Activated CD4-positive, alpha-beta T cell treated with anti-CD3 and anti-CD28 coated beads, Interleukin-2, amount 10 ng/mL, durations not matched to agents 24 days and 14 days (primary cell): ENCODE measurements around the gene IGSF9. TPM values are rescaled to one million over a fixed set of nuclear protein-coding genes. Genes with fewer than 3 reads are reported as not detected.

ENCODE experiments used
- DNase-seq: peaks from one replicate; pipeline ENCODE4 v3.0.0; 2022
- H3K27ac Mint-ChIP-seq: one replicate; pipeline ENCODE4 v1.8.0; 2022; ENCODE audit warnings: mild to moderate bottlenecking, mixed read lengths
- H3K27me3 Mint-ChIP-seq: one replicate; pipeline ENCODE4 v1.8.0; 2022; ENCODE audit warnings: mixed read lengths
- H3K36me3 Mint-ChIP-seq: one replicate; pipeline ENCODE4 v1.8.0; 2022; ENCODE audit warnings: low read depth, mild to moderate bottlenecking, mixed read lengths
- H3K4me1 Mint-ChIP-seq: one replicate; pipeline ENCODE4 v1.8.0; 2021; ENCODE audit warnings: mixed read lengths
- H3K4me3 Mint-ChIP-seq: one replicate; pipeline ENCODE4 v1.8.0; 2022; ENCODE audit warnings: mild to moderate bottlenecking, moderate library complexity, mixed read lengths
- H3K9me3 Mint-ChIP-seq: one replicate; pipeline ENCODE4 v1.8.0; 2021; ENCODE audit warnings: mixed read lengths
- intact Hi-C: fragments of 100-400 bp; cut with micrococcal nuclease; formaldehyde crosslinking; loops from one replicate; pipeline ENCODE4 v1.15.1; 2023
- total RNA-seq: library from RNA; stranded (reverse); gene quantifications from 2 replicates; pipeline ENCODE4 v1.2.3, GENCODE V29; 2022

The IGSF9 gene
- total RNA-seq, 1 donor from 2014 or later = not detected

- peak; percentile 92 for DNase-seq
- Mint-ChIP-seq H3K27ac (no peak overlapping the region), H3K9me3 (no peaks in the 10 kb centered on the region), H3K27me3 (peaks cover 27% of the 10 kb centered on the region), H3K36me3 (no peaks in the 10 kb centered on the region), H3K4me1 (peaks cover 13% of the 10 kb centered on the region), H3K4me3 (no peak overlapping the region)
- intact Hi-C loops = loop anchor here (1.0 to 5.0 kb wide), 5 partner anchors 39 to 115 kb away; partner anchors contain the start of gene DUSP23
These were observed 53.9 kb downstream of the IGSF9 start for GRCh38 chr1:159891275-159892157.

- Mint-ChIP-seq H3K9me3 (no peaks in the 10 kb centered on the region), H3K27ac (no peak overlapping the region), H3K36me3 (no peaks in the 10 kb centered on the region)
These were observed 55.0 kb downstream of the IGSF9 start for GRCh38 chr1:159890390-159890789.

GRCh38 chr1:159889821-159890252 lies 55.6 kb downstream of the IGSF9 start:
- Mint-ChIP-seq H3K4me3 (no peak overlapping the region), H3K27me3 (peaks cover 11% of the 10 kb centered on the region), H3K27ac (no peak overlapping the region), H3K36me3 (no peaks in the 10 kb centered on the region), H3K4me1 (peaks cover 12% of the 10 kb centered on the region), H3K9me3 (no peaks in the 10 kb centered on the region)
- intact Hi-C loops = loop anchor here (2.0 to 5.0 kb wide), 2 partner anchors 38 to 117 kb away; no protein-coding TSS in a partner anchor
- no peak for DNase-seq

More at GRCh38 chr1:159890390-159890789, 55.0 kb downstream of the IGSF9 start:
- peaks cover 17% of the 10 kb centered on the region for H3K27me3 Mint-ChIP-seq
- DNase-seq = no peak
- H3K4me3 Mint-ChIP-seq = no peak overlapping the region
- intact Hi-C loops = loop anchor here (2.0 to 5.0 kb wide), 2 partner anchors 38 to 116 kb away; no protein-coding TSS in a partner anchor
- peaks cover 12% of the 10 kb centered on the region for H3K4me1 Mint-ChIP-seq

GRCh38 chr1:159889202-159889601 lies 56.2 kb downstream of the IGSF9 start:
- H3K36me3 Mint-ChIP-seq = no peaks in the 10 kb centered on the region
- H3K27me3 Mint-ChIP-seq = peaks cover 7% of the 10 kb centered on the region
- DNase-seq = no peak
- peaks cover 12% of the 10 kb centered on the region for H3K4me1 Mint-ChIP-seq
- no peak overlapping the region for H3K27ac Mint-ChIP-seq
- no peak overlapping the region for H3K4me3 Mint-ChIP-seq
- intact Hi-C loops = no loop called here
- no peaks in the 10 kb centered on the region for H3K9me3 Mint-ChIP-seq

GRCh38 chr1:159884296-159884695 lies 61.1 kb downstream of the IGSF9 start:
- H3K4me1 Mint-ChIP-seq = no peaks in the 10 kb centered on the region
- intact Hi-C loops = no loop called here
- no peaks in the 10 kb centered on the region for H3K36me3 Mint-ChIP-seq
- H3K27ac Mint-ChIP-seq = no peak overlapping the region
- H3K9me3 Mint-ChIP-seq = no peaks in the 10 kb centered on the region
- no peaks in the 10 kb centered on the region for H3K27me3 Mint-ChIP-seq
- no peak overlapping the region for H3K4me3 Mint-ChIP-seq
- no peak for DNase-seq

- Mint-ChIP-seq H3K4me1 (no peaks in the 10 kb centered on the region), H3K27me3 (no peaks in the 10 kb centered on the region), H3K27ac (no peak overlapping the region), H3K36me3 (no peaks in the 10 kb centered on the region), H3K4me3 (no peak overlapping the region), H3K9me3 (no peaks in the 10 kb centered on the region)
- no peak for DNase-seq
- intact Hi-C loops = no loop called here
These were observed 62.3 kb downstream of the IGSF9 start for GRCh38 chr1:159883134-159883533.

GRCh38 chr1:159882527-159882862 lies 62.9 kb downstream of the IGSF9 start:
- Mint-ChIP-seq H3K27ac (no peak overlapping the region), H3K36me3 (no peaks in the 10 kb centered on the region), H3K4me3 (no peak overlapping the region), H3K9me3 (no peaks in the 10 kb centered on the region), H3K4me1 (no peaks in the 10 kb centered on the region), H3K27me3 (no peaks in the 10 kb centered on the region)
- no peak for DNase-seq
- intact Hi-C loops = no loop called here

GRCh38 chr1:159881622-159882526 lies 63.5 kb downstream of the IGSF9 start:
- H3K36me3 Mint-ChIP-seq = no peaks in the 10 kb centered on the region
- H3K27me3 Mint-ChIP-seq = no peaks in the 10 kb centered on the region
- intact Hi-C loops = no loop called here
- DNase-seq = no peak
- no peak overlapping the region for H3K27ac Mint-ChIP-seq
- H3K9me3 Mint-ChIP-seq = no peaks in the 10 kb centered on the region
- no peak overlapping the region for H3K4me3 Mint-ChIP-seq
- H3K4me1 Mint-ChIP-seq = no peaks in the 10 kb centered on the region

GRCh38 chr1:159880430-159880829 lies 65.0 kb downstream of the IGSF9 start:
- no peak for DNase-seq
- no peak overlapping the region for H3K4me3 Mint-ChIP-seq

GRCh38 chr1:159879977-159880376 lies 65.4 kb downstream of the IGSF9 start:
- intact Hi-C loops = no loop called here
- Mint-ChIP-seq H3K4me3 (no peak overlapping the region), H3K27me3 (peaks cover 3% of the 10 kb centered on the region), H3K4me1 (no peaks in the 10 kb centered on the region), H3K36me3 (no peaks in the 10 kb centered on the region), H3K9me3 (no peaks in the 10 kb centered on the region), H3K27ac (no peak overlapping the region)
- DNase-seq = no peak

More at GRCh38 chr1:159880430-159880829, 65.0 kb downstream of the IGSF9 start:
- Mint-ChIP-seq H3K4me1 (no peaks in the 10 kb centered on the region), H3K27ac (no peak overlapping the region), H3K9me3 (no peaks in the 10 kb centered on the region), H3K27me3 (peaks cover 3% of the 10 kb centered on the region), H3K36me3 (no peaks in the 10 kb centered on the region)
- intact Hi-C loops = no loop called here

GRCh38 chr1:159879136-159879535 lies 66.3 kb downstream of the IGSF9 start:
- intact Hi-C loops = no loop called here
- DNase-seq = no peak
- no peaks in the 10 kb centered on the region for H3K4me1 Mint-ChIP-seq
- H3K27ac Mint-ChIP-seq = no peak overlapping the region
- no peaks in the 10 kb centered on the region for H3K9me3 Mint-ChIP-seq
- H3K27me3 Mint-ChIP-seq = peaks cover 3% of the 10 kb centered on the region
- no peak overlapping the region for H3K4me3 Mint-ChIP-seq
- no peaks in the 10 kb centered on the region for H3K36me3 Mint-ChIP-seq

- no peak overlapping the region for H3K27ac Mint-ChIP-seq
- H3K4me3 Mint-ChIP-seq = no peak overlapping the region
- intact Hi-C loops = no loop called here
- no peaks in the 10 kb centered on the region for H3K4me1 Mint-ChIP-seq
- DNase-seq = no peak
- peaks cover 3% of the 10 kb centered on the region for H3K27me3 Mint-ChIP-seq
- no peaks in the 10 kb centered on the region for H3K9me3 Mint-ChIP-seq
- H3K36me3 Mint-ChIP-seq = no peaks in the 10 kb centered on the region
These were observed 67.5 kb downstream of the IGSF9 start for GRCh38 chr1:159877695-159878444.
